ENCODE measurements around the gene GSTA5.
"Not testable (repeated sequence)": the region's sequence is repeated elsewhere in the genome, so short reads cannot be mapped to it uniquely, and the experiment has no call there.

GSTA5 gene

DNA sequence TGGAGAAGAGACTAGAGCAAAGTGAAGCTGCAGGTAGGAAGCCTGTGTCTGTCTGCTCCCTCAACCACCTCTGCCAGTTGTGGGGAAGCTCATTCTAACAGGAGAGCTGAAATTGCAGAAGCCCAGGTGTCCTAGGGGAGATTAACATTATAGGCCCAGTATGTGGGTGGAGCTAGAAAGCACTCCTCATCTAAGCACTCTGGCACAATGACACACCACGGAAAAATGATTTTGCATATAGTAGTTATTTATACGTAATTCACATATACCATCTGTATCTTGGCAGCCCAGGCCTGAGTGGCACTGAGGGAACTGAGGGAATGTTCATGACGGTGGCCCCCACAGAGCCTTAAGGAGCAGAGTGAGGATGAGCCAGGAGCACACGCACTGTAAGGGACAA is 9.7 kb downstream of the GSTA5 start:
- not testable (repeated sequence) for H3K27ac ChIP-seq (ENCODE audit: low read depth, low read length); H3K36me3 ChIP-seq (ENCODE audit: control insufficient read depth, insufficient read depth, low read length); H3K4me1 ChIP-seq (ENCODE audit: control insufficient read depth, insufficient read depth, low read length); H3K4me3 ChIP-seq (ENCODE audit: low read depth, low read length); H3K9me3 ChIP-seq (ENCODE audit: control insufficient read depth, insufficient read depth, low read length); H3K9ac ChIP-seq (ENCODE audit: low read depth, low read length); H3K27me3 ChIP-seq (ENCODE audit: control insufficient read depth, insufficient read depth, low read length)

DNA sequence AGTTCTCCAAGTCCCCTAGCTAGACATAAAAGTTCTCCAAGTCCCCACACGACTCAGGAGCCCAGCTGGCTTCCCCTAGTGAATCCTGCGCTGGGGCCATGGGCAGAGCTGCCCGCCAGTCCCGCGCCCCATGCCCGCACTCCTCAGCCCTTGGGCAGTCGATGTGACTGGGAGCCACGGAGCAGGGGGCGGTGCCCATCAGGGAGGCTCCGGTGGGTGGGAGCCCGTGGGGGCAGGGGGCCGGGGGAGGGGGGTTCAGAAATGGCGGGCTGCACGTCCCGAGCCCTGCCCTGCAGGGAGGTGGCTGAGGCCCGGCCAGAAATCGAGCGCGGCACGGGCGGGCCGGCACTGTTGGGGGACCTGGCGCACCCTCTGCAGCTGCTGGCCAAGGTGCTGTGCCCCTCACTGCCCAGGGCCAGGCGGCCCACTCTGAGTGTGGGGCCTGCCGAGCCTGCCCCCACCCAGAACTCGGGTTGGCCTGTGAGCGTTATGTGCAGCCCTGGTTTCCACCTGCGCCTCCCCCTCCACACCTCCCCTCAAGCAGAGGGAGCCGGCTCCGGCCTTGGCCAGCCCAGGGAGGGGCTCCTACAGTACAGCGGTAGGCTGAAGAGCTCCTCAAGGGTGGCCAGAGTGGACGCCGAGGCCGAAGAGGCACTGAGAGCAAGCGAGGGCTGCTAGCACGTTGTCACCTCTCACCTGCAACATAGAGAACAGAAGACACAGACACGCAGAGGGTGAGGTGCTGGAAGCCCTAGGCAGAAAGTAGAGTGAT is 11.4 kb downstream of the GSTA5 start:
- Histone ChIP-seq H3K9ac (ENCODE audit: low read depth, low read length) (no peak overlapping the region), H3K27me3 (ENCODE audit: control insufficient read depth, insufficient read depth, low read length) (no peaks in the 10 kb centered on the region), H3K36me3 (ENCODE audit: control insufficient read depth, insufficient read depth, low read length) (no peaks in the 10 kb centered on the region), H3K9me3 (ENCODE audit: control insufficient read depth, insufficient read depth, low read length) (peaks cover 6% of the 10 kb centered on the region), H3K4me3 (ENCODE audit: low read depth, low read length) (no peak overlapping the region), H3K27ac (ENCODE audit: low read depth, low read length) (no peak overlapping the region), H3K4me1 (ENCODE audit: control insufficient read depth, insufficient read depth, low read length) (no peaks in the 10 kb centered on the region)

DNA sequence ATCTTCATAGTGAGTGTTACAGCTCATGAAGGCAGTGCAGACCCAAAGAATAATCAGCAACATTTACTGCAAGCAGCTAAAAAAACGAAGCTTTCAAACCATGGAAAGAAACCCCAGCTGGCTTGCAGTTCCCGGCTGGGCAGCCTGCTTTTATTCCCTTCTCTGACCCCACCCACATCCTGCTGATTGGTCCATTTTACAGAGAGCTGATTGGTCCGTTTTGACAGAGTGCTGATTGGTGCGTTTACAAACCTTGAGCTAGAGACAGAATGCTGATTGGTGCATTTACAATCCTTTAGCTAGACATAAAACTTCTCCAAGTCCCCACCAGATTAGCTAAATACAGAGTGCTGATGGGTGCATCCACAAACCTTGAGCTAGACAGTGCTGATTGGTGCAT is 12.0 kb downstream of the GSTA5 start:
- not testable (repeated sequence) for H3K27me3 ChIP-seq (ENCODE audit: control insufficient read depth, insufficient read depth, low read length); H3K4me3 ChIP-seq (ENCODE audit: low read depth, low read length); H3K9ac ChIP-seq (ENCODE audit: low read depth, low read length); H3K9me3 ChIP-seq (ENCODE audit: control insufficient read depth, insufficient read depth, low read length); H3K27ac ChIP-seq (ENCODE audit: low read depth, low read length); H3K36me3 ChIP-seq (ENCODE audit: control insufficient read depth, insufficient read depth, low read length); H3K4me1 ChIP-seq (ENCODE audit: control insufficient read depth, insufficient read depth, low read length)

DNA sequence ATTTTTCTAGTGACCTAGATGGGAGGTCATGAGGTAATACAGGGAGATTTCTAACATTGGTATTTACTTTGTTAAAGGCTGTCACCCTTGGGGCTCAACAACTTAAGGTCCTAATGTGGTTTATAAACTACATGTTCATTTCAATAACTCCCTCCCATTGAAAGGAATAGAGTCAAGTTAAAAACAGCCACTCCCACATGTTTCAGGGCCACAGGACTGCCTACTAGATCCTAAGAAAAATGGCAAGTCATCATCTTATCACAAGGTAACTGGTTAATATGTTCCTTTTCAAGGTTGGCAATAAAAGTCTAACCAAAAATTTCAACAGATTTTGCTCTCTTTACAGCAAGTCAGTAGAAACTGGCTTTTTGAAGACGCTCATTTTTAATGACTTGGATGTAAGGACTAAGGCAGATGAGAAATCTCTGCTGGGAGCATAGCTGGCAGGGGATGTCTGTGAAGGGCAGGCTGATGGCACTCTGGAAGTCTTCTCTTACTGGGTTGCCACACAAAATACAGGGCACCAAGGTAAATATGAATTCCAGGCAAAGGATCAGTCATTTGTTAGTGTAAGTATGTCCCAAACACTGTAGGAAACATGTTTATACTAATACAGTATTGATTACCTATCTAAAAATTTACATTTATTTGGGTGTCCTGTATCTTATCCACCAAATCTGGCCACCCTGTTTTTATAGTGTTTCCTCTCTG is 13.4 kb downstream of the GSTA5 start:
- H3K4me3 ChIP-seq (ENCODE audit: low read depth, low read length); H3K27ac ChIP-seq (ENCODE audit: low read depth, low read length); H3K9me3 ChIP-seq (ENCODE audit: control insufficient read depth, insufficient read depth, low read length); H3K27me3 ChIP-seq (ENCODE audit: control insufficient read depth, insufficient read depth, low read length); H3K9ac ChIP-seq (ENCODE audit: low read depth, low read length); H3K4me1 ChIP-seq (ENCODE audit: control insufficient read depth, insufficient read depth, low read length); H3K36me3 ChIP-seq (ENCODE audit: control insufficient read depth, insufficient read depth, low read length): not testable (repeated sequence)

DNA sequence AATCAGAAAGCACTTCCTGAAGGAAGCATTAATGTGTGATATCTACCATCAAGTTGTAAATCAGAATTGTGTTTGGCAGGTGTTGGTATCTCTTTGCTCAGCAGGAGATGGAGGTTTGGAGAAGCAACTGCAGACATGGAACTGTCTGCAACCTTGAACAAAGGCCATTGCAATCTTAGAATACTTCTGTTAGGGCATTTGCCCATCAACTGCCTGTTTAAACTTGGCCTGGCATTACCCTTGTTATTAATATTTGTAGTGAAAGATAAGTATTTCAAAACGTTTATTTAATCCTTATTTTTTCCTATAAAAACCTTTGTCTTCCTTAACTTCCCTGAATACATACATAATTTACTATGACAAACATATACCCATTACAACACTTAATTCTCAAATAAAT is 14.1 kb downstream of the GSTA5 start:
- Histone ChIP-seq H3K9me3 (ENCODE audit: control insufficient read depth, insufficient read depth, low read length) (peaks cover 6% of the 10 kb centered on the region), H3K4me3 (ENCODE audit: low read depth, low read length) (no peak overlapping the region), H3K27me3 (ENCODE audit: control insufficient read depth, insufficient read depth, low read length) (no peaks in the 10 kb centered on the region), H3K9ac (ENCODE audit: low read depth, low read length) (no peak overlapping the region), H3K4me1 (ENCODE audit: control insufficient read depth, insufficient read depth, low read length) (no peaks in the 10 kb centered on the region), H3K36me3 (ENCODE audit: control insufficient read depth, insufficient read depth, low read length) (no peaks in the 10 kb centered on the region), H3K27ac (ENCODE audit: low read depth, low read length) (no peak overlapping the region)

DNA sequence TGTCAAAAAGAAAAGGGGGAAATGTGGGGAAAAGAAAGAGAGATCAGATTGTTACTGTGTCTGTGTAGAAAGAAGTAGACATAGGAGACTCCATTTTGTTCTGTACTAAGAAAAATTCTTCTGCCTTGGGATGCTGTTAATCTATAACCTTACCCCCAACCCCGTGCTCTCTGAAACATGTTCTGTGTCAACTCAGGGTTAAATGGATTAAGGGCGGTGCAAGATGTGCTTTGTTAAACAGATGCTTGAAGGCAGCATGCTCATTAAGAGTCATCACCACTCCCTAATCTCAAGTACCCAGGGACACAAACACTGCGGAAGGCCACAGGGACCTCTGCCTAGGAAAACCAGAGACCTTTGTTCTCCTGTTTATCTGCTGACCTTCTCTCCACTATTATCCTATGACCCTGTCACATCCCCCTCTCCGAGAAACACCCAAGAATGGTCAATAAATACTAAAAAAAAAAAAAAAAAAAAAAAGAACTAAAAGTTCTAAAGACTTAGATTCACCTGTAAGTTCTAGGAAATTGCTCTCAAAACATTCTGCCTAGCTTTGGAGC is 14.6 kb downstream of the GSTA5 start:
- H3K4me1 ChIP-seq (ENCODE audit: control insufficient read depth, insufficient read depth, low read length); H3K4me3 ChIP-seq (ENCODE audit: low read depth, low read length); H3K9me3 ChIP-seq (ENCODE audit: control insufficient read depth, insufficient read depth, low read length); H3K36me3 ChIP-seq (ENCODE audit: control insufficient read depth, insufficient read depth, low read length); H3K27me3 ChIP-seq (ENCODE audit: control insufficient read depth, insufficient read depth, low read length); H3K27ac ChIP-seq (ENCODE audit: low read depth, low read length); H3K9ac ChIP-seq (ENCODE audit: low read depth, low read length): not testable (repeated sequence)

GRCh38 chr6:52825270-52825793 is 15.3 kb downstream of the GSTA5 start:
- H3K4me3 ChIP-seq (ENCODE audit: low read depth, low read length); H3K4me1 ChIP-seq (ENCODE audit: control insufficient read depth, insufficient read depth, low read length); H3K27me3 ChIP-seq (ENCODE audit: control insufficient read depth, insufficient read depth, low read length); H3K36me3 ChIP-seq (ENCODE audit: control insufficient read depth, insufficient read depth, low read length); H3K9ac ChIP-seq (ENCODE audit: low read depth, low read length); H3K27ac ChIP-seq (ENCODE audit: low read depth, low read length); H3K9me3 ChIP-seq (ENCODE audit: control insufficient read depth, insufficient read depth, low read length): not testable (repeated sequence)

GRCh38 chr6:52821842-52822241 is 18.8 kb downstream of the GSTA5 start:
- H3K36me3 ChIP-seq (ENCODE audit: control insufficient read depth, insufficient read depth, low read length), result no peaks in the 10 kb centered on the region
- H3K4me3 ChIP-seq (ENCODE audit: low read depth, low read length), result no peak overlapping the region

DNA sequence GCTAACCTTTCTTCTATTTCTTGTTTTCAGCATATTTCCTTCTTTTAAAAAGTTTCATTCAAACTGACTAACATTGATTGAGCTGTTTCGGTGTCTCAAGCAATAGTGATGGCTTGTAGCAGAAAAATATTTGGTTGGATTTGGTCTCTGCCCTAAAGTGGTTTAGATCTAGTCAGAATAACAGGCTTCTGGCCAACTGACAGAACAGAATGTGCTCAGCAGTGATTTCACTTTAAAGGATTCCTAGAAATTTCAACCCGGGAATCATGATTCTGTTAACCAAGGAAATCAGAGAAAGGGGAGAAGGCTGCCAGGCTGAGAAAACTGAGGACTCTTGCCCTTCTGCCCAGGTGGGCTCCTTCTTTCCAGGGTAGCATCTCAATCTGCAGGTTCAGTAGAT is 20.4 kb downstream of the GSTA5 start:
- Histone ChIP-seq H3K27me3 (ENCODE audit: control insufficient read depth, insufficient read depth, low read length) (no peaks in the 10 kb centered on the region), H3K27ac (ENCODE audit: low read depth, low read length) (no peak overlapping the region), H3K9ac (ENCODE audit: low read depth, low read length) (no peak overlapping the region), H3K4me1 (ENCODE audit: control insufficient read depth, insufficient read depth, low read length) (no peaks in the 10 kb centered on the region), H3K36me3 (ENCODE audit: control insufficient read depth, insufficient read depth, low read length) (no peaks in the 10 kb centered on the region), H3K4me3 (ENCODE audit: low read depth, low read length) (no peak overlapping the region), H3K9me3 (ENCODE audit: control insufficient read depth, insufficient read depth, low read length) (no peaks in the 10 kb centered on the region)

More at GRCh38 chr6:52821842-52822241, 18.8 kb downstream of the GSTA5 start:
- H3K27ac ChIP-seq (ENCODE audit: low read depth, low read length), result no peak overlapping the region
- H3K9ac ChIP-seq (ENCODE audit: low read depth, low read length), result no peak overlapping the region
- no peaks in the 10 kb centered on the region for H3K4me1 ChIP-seq (ENCODE audit: control insufficient read depth, insufficient read depth, low read length)
- H3K27me3 ChIP-seq (ENCODE audit: control insufficient read depth, insufficient read depth, low read length), result no peaks in the 10 kb centered on the region
- H3K9me3 ChIP-seq (ENCODE audit: control insufficient read depth, insufficient read depth, low read length), result no peaks in the 10 kb centered on the region

DNA sequence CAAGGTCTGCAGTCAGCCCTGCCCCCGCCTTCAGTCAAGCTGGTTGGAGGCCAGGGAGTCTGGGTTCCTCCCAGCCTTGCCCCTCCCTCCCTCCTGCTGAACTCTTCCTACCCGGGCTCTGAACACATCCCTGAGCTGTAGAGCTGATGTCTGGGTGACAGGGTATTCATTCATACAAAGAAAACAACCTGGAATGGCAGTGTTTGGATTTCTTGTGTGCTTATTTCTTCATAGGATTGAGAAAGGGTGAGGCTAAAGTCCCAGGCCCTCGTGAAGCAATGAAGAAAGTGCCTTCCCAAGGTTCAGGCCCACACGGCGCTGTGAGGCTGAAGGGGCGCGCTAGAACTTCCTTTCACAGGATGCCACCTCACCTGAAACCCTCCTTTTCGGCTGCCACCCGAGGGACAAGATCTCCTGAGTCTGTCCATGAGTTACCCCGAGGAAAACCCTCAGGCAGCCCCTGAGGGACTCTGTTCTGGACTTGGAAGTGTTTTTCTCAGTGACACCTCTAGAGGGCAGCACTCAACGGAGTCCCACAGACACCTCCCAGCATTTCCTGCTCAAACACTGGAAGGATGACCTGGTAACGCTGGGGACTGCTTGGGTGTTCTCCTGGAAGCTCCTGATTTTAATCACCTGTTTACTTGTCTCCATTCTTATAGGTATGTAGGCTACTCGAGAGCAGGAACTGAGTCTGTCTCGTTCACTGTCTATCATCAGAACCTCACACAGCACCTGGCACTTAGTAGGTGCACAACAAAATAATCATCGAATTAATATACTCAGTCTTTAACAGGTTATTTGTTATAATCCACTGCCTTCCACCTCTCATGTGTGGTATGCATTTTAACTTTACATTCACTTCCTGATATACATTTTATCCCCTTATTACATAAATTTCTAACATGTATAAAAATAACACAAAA is 25.2 kb downstream of the GSTA5 start:
- Histone ChIP-seq H3K27ac (ENCODE audit: low read depth, low read length) (no peak overlapping the region), H3K9ac (ENCODE audit: low read depth, low read length) (no peak overlapping the region), H3K9me3 (ENCODE audit: control insufficient read depth, insufficient read depth, low read length) (no peaks in the 10 kb centered on the region), H3K36me3 (ENCODE audit: control insufficient read depth, insufficient read depth, low read length) (no peaks in the 10 kb centered on the region), H3K27me3 (ENCODE audit: control insufficient read depth, insufficient read depth, low read length) (no peaks in the 10 kb centered on the region), H3K4me1 (ENCODE audit: control insufficient read depth, insufficient read depth, low read length) (no peaks in the 10 kb centered on the region), H3K4me3 (ENCODE audit: low read depth, low read length) (no peak overlapping the region)

Measured in HUES48 (cell line).